BLaER1 treated with 17β-estradiol and CSF1 and Interleukin-3, amounts not matched to agents 10 nM and 100 nM (cell line): ENCODE data around the gene SH2D3A.
"Not testable (repeated sequence)": the region's sequence is repeated elsewhere in the genome, so short reads cannot be mapped to it uniquely, and the experiment has no call there.

Experiments
- H3K27ac ChIP-seq, 11 experiments: shearing (Covaris generic); formaldehyde crosslinking; 2 replicates each; pipeline ENCODE4 v1.8.1; 2022
- H3K27me3 ChIP-seq, 11 experiments: shearing (Covaris generic); formaldehyde crosslinking; 2 replicates each; pipeline ENCODE4 v1.8.1; 2022
- H3K36me3 ChIP-seq, 11 experiments: shearing (Covaris generic); formaldehyde crosslinking; 2 replicates each; pipeline ENCODE4 v1.8.1; 2022
- H3K4me1 ChIP-seq, 10 experiments: shearing (Covaris generic); formaldehyde crosslinking; 2 replicates each; pipeline ENCODE4 v1.8.1; 2022
- H3K4me2 ChIP-seq, 11 experiments: shearing (Covaris generic); formaldehyde crosslinking; 2 replicates each; pipeline ENCODE4 v1.8.1; 2022
- H3K4me3 ChIP-seq, 10 experiments: shearing (Covaris generic); formaldehyde crosslinking; 2 replicates each; pipeline ENCODE4 v1.8.1; 2022
- H3K9ac ChIP-seq, 11 experiments: shearing (Covaris generic); formaldehyde crosslinking; 2 replicates each; pipeline ENCODE4 v1.8.1; 2022
- H3K9me3 ChIP-seq, 11 experiments: shearing (Covaris generic); formaldehyde crosslinking; replicated peaks in 1 of 11; 2 replicates each; pipeline ENCODE4 v1.8.1; 2022
- H4K20me1 ChIP-seq, 11 experiments: shearing (Covaris generic); formaldehyde crosslinking; 2 replicates each; pipeline ENCODE4 v1.8.1; 2022
- Cebpa-rat ChIP-seq, 11 experiments: shearing (Covaris generic); IDR thresholded peaks; 2 replicates each; pipeline ENCODE4 v1.8.1; 2022

The SH2D3A gene

DNA sequence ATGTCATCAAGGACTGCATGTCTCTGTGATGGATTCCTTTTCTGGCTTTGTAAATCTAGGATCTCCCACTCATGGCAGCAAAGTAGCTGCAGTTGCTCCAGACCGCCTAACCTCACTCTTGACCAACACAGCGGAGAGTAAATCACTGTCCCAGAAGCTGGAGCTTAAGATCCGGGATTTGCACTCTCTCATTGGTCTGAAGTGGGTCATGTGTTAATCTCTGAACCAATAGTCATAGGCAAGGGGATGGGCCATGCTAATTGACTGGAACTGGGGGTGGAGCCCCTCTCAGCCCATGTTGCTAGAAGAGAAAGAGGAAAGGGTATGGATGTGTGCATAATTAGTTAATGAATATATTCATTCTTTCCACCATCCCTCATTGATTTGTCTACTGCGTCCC lies 39.3 kb upstream of the SH2D3A start:
- Histone ChIP-seq H3K9ac (no peak overlapping the region), H3K27me3 (no peaks in the 10 kb centered on the region)
- no peak for TF ChIP-seq Cebpa-rat (IDR thresholded peaks at IDR 0.05)

GRCh38 chr19:6803036-6803404 lies 35.8 kb upstream of the SH2D3A start:
- H3K4me1 ChIP-seq: peaks cover 67 to 82% (median 73%) of the 10 kb centered on the region in 10 experiments
- peak overlapping the region; percentile 91 to 99 (median 97) for H3K27ac ChIP-seq
- H3K4me2 ChIP-seq: peak overlapping the region; percentile 82 to 100 (median 94)
- peaks cover 0 to 39% (median 4%) of the 10 kb centered on the region in 11 experiments; a peak in 10 of 22 replicates for H4K20me1 ChIP-seq
- H3K27me3 ChIP-seq: no peaks in the 10 kb centered on the region
- peak overlapping the region; percentile 86 to 92 (median 89) for H3K9ac ChIP-seq
- no peak for TF ChIP-seq Cebpa-rat (IDR thresholded peaks at IDR 0.05)
- peak overlapping the region; percentile 37 to 61 (median 52) for H3K4me3 ChIP-seq
- peaks cover 0 to 21% (median 12%) of the 10 kb centered on the region in 11 experiments; a peak in 13 of 22 replicates for H3K9me3 ChIP-seq
- H3K36me3 ChIP-seq: peaks cover 24 to 42% (median 33%) of the 10 kb centered on the region in 11 experiments

More for the DNA sequence above, 39.3 kb upstream of the SH2D3A start:
- peaks cover 34 to 62% (median 41%) of the 10 kb centered on the region in 10 experiments for H3K4me1 ChIP-seq
- peaks cover 56 to 73% (median 63%) of the 10 kb centered on the region in 11 experiments for H3K36me3 ChIP-seq
- H4K20me1 ChIP-seq: peaks cover 0 to 74% (median 22%) of the 10 kb centered on the region in 11 experiments; a peak in 16 of 22 replicates
- H3K27ac ChIP-seq: peak overlapping the region in 1 of 11 experiments; percentile 29; a peak in 1 of 22 replicates
- peak overlapping the region in 4 of 11 experiments; percentile 3 to 42 (median 28); a peak in 5 of 22 replicates for H3K4me2 ChIP-seq
- peaks cover 0 to 41% (median 24%) of the 10 kb centered on the region in 11 experiments; a peak in 17 of 22 replicates for H3K9me3 ChIP-seq
- no peak overlapping the region for H3K4me3 ChIP-seq

DNA sequence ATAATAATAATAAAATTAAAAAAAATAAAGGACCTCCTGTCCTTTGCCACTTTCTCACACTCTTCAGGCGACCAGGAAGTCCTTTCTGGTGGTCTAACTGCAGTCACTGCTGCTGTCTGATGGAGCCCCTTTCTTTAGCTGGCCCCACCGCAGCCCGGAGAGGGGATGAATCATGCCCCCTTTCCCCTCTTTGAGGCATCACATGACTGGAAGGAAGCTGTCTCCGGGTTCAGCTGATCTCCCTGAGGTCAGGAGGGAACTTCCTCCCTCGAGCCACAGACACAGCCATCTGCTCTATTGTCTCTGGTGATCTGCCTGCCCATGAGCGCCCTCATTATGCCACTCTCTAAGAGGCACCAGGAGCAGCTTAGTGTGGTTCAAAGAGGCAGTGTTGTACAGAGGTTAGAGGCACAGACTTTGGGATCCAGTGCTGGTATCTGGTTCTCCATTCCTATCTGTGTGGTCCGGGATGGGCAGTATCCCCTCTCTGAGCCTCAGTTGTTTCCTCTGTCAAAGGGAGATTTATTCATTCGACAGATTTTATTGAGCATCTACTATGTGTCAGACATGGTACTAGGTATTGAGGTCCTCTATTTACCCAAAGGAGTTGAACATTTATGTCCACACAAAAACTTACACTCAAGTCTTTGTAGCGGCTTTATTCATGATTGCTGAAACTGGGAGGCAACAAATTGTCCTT lies 35.3 kb upstream of the SH2D3A start:
- Histone ChIP-seq H3K27me3 (no peaks in the 10 kb centered on the region), H3K36me3 (peaks cover 18 to 37% (median 33%) of the 10 kb centered on the region in 11 experiments), H3K4me2 (peak overlapping the region; percentile 82 to 100 (median 94)), H3K4me1 (peaks cover 73 to 87% (median 77%) of the 10 kb centered on the region in 10 experiments), H4K20me1 (peaks cover 0 to 34% (median 4%) of the 10 kb centered on the region in 11 experiments; a peak in 10 of 22 replicates), H3K27ac (peak overlapping the region; percentile 91 to 99 (median 97)), H3K9ac (peak overlapping the region; percentile 86 to 92 (median 89)), H3K4me3 (peak overlapping the region; percentile 37 to 68 (median 54)), H3K9me3 (peaks cover 0 to 16% (median 9%) of the 10 kb centered on the region in 11 experiments; a peak in 12 of 22 replicates)
- TF ChIP-seq Cebpa-rat (IDR thresholded peaks at IDR 0.05): no peak

DNA sequence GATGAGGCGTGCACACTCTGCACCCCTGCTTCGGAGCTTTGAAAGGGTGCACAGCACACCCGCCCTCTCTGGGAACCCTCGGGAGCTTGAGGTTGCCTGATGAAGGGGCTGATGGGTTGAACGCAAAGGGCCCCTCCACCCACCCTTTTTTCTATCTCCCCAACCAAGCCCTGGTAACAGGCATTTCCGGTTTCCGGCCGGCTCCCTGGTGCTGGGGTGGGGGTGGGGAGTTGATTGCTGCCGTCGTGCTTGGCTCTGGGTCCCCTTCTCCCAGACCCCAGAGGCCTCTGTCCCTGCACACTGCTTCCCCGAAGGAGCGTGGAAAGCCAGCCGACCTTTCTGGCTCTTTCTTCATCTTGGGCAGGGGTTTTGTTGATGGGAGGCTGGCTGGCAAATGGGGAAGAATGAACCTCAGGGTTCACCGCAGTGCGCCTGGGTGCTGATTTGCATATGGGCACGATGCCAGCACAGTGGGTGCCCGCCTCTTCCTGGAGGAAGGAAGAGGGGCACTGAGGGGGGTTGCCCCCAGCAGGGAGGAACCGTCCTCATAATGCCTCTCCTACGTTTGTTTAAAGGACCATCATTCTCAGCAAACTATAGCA lies 34.4 kb upstream of the SH2D3A start:
- H3K9ac ChIP-seq: peak overlapping the region; percentile 86 to 92 (median 89)
- peaks cover 0 to 34% (median 9%) of the 10 kb centered on the region in 11 experiments; a peak in 13 of 22 replicates for H4K20me1 ChIP-seq
- peak overlapping the region; percentile 46 to 68 (median 54) for H3K4me3 ChIP-seq
- no peaks in the 10 kb centered on the region for H3K27me3 ChIP-seq
- peak in 1 of 11 experiments; percentile 33; a peak in 1 of 22 replicates for TF ChIP-seq Cebpa-rat (IDR thresholded peaks at IDR 0.05)
- peaks cover 0 to 8% (median 6%) of the 10 kb centered on the region in 11 experiments; a peak in 11 of 22 replicates for H3K9me3 ChIP-seq
- peaks cover 16 to 35% (median 28%) of the 10 kb centered on the region in 11 experiments for H3K36me3 ChIP-seq
- peak overlapping the region; percentile 82 to 100 (median 94) for H3K4me2 ChIP-seq
- peak overlapping the region; percentile 91 to 99 (median 97) for H3K27ac ChIP-seq
- peaks cover 74 to 90% (median 86%) of the 10 kb centered on the region in 10 experiments for H3K4me1 ChIP-seq

- Histone ChIP-seq H3K27ac (peak overlapping the region; percentile 91 to 99 (median 97)), H3K9ac (peak overlapping the region; percentile 86 to 92 (median 89)), H3K4me3 (peak overlapping the region; percentile 46 to 68 (median 54))
Measured at GRCh38 chr19:6800991-6801484, 33.8 kb upstream of the SH2D3A start.

GRCh38 chr19:6800160-6800790 lies 33.0 kb upstream of the SH2D3A start:
- Histone ChIP-seq H4K20me1 (peaks cover 6 to 36% (median 19%) of the 10 kb centered on the region in 11 experiments; a peak in 15 of 22 replicates), H3K4me2 (peak overlapping the region; percentile 82 to 100 (median 94)), H3K4me3 (peak overlapping the region; percentile 46 to 68 (median 54); a peak in 18 of 20 replicates), H3K9ac (peak overlapping the region; percentile 86 to 92 (median 89)), H3K36me3 (peaks cover 17 to 35% (median 29%) of the 10 kb centered on the region in 11 experiments), H3K4me1 (peaks cover 65 to 89% (median 83%) of the 10 kb centered on the region in 10 experiments), H3K27ac (peak overlapping the region; percentile 91 to 99 (median 97))
- not testable (repeated sequence) for H3K27me3 ChIP-seq, H3K9me3 ChIP-seq

More at GRCh38 chr19:6800991-6801484, 33.8 kb upstream of the SH2D3A start:
- Histone ChIP-seq H4K20me1 (peaks cover 4 to 34% (median 12%) of the 10 kb centered on the region in 11 experiments; a peak in 13 of 22 replicates), H3K27me3 (no peaks in the 10 kb centered on the region), H3K9me3 (peaks cover 0 to 4% (median under 1%) of the 10 kb centered on the region in 11 experiments; a peak in 7 of 22 replicates), H3K36me3 (peaks cover 16 to 35% (median 28%) of the 10 kb centered on the region in 11 experiments), H3K4me2 (peak overlapping the region; percentile 82 to 100 (median 94)), H3K4me1 (peaks cover 72 to 90% (median 87%) of the 10 kb centered on the region in 10 experiments)
- no peak for TF ChIP-seq Cebpa-rat (IDR thresholded peaks at IDR 0.05)

- no peaks in the 10 kb centered on the region for H3K27me3 ChIP-seq
- TF ChIP-seq Cebpa-rat (IDR thresholded peaks at IDR 0.05): no peak
- H4K20me1 ChIP-seq: peaks cover 6 to 47% (median 30%) of the 10 kb centered on the region in 11 experiments; a peak in 16 of 22 replicates
- H3K4me3 ChIP-seq: no peak overlapping the region
- H3K4me1 ChIP-seq: peaks cover 38 to 85% (median 59%) of the 10 kb centered on the region in 10 experiments
- peak overlapping the region in 4 of 11 experiments; percentile 18 to 64 (median 59); a peak in 6 of 22 replicates for H3K9ac ChIP-seq
- peaks cover 11 to 22% (median 20%) of the 10 kb centered on the region in 11 experiments; a peak in 21 of 22 replicates for H3K9me3 ChIP-seq
- peak overlapping the region in 10 of 11 experiments; percentile 7 to 100 (median 83); a peak in 17 of 22 replicates for H3K4me2 ChIP-seq
- H3K36me3 ChIP-seq: peaks cover 38 to 56% (median 43%) of the 10 kb centered on the region in 11 experiments
- H3K27ac ChIP-seq: peak overlapping the region in 10 of 11 experiments; percentile 59 to 99 (median 97); a peak in 18 of 22 replicates
Measured at GRCh38 chr19:6797646-6798045, 30.4 kb upstream of the SH2D3A start.

- Histone ChIP-seq H3K4me3 (no peak overlapping the region), H3K36me3 (peaks cover 51 to 70% (median 57%) of the 10 kb centered on the region in 11 experiments), H3K4me1 (peaks cover 34 to 96% (median 68%) of the 10 kb centered on the region in 10 experiments), H3K27me3 (no peaks in the 10 kb centered on the region), H3K4me2 (peak overlapping the region in 4 of 11 experiments; percentile 21 to 97 (median 82); a peak in 7 of 22 replicates), H4K20me1 (peaks cover 12 to 61% (median 44%) of the 10 kb centered on the region in 11 experiments; a peak in 19 of 22 replicates), H3K27ac (peak overlapping the region in 8 of 11 experiments; percentile 20 to 97 (median 44); a peak in 9 of 22 replicates), H3K9me3 (peaks cover 11 to 27% (median 21%) of the 10 kb centered on the region in 11 experiments; a peak in 21 of 22 replicates), H3K9ac (peak overlapping the region in 4 of 11 experiments; percentile 2 to 64 (median 58); a peak in 5 of 22 replicates)
- TF ChIP-seq Cebpa-rat (IDR thresholded peaks at IDR 0.05): no peak
Measured at GRCh38 chr19:6796278-6796677, 29.0 kb upstream of the SH2D3A start.
